GM12864 (cell line): Measurements from ENCODE around the gene CCDC3.

ENCODE experiments used
- DNase-seq: peaks from one replicate; pipeline ENCODE4 v3.0.0-alpha.2; 2011; ENCODE audit warnings: low read depth
- H3K4me3 ChIP-seq: 2 replicates; pipeline ENCODE4 v1.5.1; 2011; ENCODE audit warnings: mild to moderate bottlenecking, low read depth, low read length, control low read depth
- TF ChIP-seq, protein P1 (sequence below): IDR thresholded peaks from 2 replicates; pipeline ENCODE4 v1.5.1; 2011; ENCODE audit warnings: low read depth, mild to moderate bottlenecking, moderate library complexity, low read length, control low read depth, inconsistent platforms; ENCODE audit errors: missing control alignments

CCDC3 gene

GRCh38 chr10:12957081-12957480 lies 44.4 kb downstream of the CCDC3 start:
- no peak for DNase-seq
- H3K4me3 ChIP-seq, result no peak overlapping the region
- TF ChIP-seq, protein P1, sequence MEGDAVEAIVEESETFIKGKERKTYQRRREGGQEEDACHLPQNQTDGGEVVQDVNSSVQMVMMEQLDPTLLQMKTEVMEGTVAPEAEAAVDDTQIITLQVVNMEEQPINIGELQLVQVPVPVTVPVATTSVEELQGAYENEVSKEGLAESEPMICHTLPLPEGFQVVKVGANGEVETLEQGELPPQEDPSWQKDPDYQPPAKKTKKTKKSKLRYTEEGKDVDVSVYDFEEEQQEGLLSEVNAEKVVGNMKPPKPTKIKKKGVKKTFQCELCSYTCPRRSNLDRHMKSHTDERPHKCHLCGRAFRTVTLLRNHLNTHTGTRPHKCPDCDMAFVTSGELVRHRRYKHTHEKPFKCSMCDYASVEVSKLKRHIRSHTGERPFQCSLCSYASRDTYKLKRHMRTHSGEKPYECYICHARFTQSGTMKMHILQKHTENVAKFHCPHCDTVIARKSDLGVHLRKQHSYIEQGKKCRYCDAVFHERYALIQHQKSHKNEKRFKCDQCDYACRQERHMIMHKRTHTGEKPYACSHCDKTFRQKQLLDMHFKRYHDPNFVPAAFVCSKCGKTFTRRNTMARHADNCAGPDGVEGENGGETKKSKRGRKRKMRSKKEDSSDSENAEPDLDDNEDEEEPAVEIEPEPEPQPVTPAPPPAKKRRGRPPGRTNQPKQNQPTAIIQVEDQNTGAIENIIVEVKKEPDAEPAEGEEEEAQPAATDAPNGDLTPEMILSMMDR, result no peak

GRCh38 chr10:12954866-12955265 lies 46.6 kb downstream of the CCDC3 start:
- H3K4me3 ChIP-seq, result no peak overlapping the region
- no peak for DNase-seq
- TF ChIP-seq, protein P1, result no peak

DNA sequence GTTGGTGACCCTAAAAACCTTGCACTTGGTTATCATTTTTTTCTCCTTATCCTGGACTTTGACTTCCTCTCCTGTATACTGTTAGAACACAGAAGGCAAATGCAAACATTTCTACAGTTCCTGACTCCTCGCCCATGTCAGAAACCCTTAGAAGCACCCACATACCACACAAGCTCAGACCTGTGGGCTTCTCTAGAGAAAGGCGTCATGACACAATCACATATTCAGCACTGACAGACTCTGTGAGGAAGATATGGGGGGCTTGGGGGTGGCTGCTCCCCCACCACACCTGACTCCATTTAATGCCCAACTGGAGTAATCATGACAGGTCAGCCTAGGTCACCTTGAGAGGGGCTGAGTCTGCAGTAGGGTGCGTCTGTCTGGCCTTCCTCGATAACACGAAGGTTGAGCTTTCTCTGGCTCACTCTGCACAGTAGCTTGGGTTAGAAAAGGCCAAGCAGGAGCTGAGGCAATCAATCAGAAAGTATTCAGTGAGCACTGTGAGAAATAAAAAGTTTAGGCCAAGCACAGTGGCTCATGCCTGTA lies 50.9 kb downstream of the CCDC3 start:
- DNase-seq, result no peak
- TF ChIP-seq, protein P1, result no peak

GRCh38 chr10:12949248-12949647 lies 52.3 kb downstream of the CCDC3 start:
- no peak overlapping the region for H3K4me3 ChIP-seq

More for the DNA sequence above, 50.9 kb downstream of the CCDC3 start:
- H3K4me3 ChIP-seq, result no peak overlapping the region

DNA sequence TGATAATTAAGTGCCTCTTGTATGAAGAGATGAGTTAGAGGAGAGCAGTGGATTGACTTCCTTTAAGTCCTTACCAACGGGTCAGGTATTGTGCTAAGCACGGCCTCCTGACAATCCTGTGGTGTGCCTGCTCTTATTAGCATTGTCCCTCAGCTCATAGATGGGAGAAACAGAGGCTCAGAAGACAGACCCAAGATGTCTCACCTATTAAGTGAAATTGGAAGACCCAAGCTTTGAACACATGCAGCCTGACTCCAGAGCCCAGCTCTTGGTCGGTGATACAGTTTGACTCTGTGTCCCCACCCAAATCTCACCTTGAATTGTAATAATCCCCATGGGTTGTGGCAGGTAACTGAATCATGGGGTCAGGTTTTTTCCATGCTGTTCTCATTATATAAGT lies 53.8 kb downstream of the CCDC3 start:
- no peak overlapping the region for H3K4me3 ChIP-seq
- DNase-seq, result no peak
- TF ChIP-seq, protein P1, result no peak

More at GRCh38 chr10:12949248-12949647, 52.3 kb downstream of the CCDC3 start:
- TF ChIP-seq, protein P1, result peak; percentile 18
- no peak for DNase-seq

DNA sequence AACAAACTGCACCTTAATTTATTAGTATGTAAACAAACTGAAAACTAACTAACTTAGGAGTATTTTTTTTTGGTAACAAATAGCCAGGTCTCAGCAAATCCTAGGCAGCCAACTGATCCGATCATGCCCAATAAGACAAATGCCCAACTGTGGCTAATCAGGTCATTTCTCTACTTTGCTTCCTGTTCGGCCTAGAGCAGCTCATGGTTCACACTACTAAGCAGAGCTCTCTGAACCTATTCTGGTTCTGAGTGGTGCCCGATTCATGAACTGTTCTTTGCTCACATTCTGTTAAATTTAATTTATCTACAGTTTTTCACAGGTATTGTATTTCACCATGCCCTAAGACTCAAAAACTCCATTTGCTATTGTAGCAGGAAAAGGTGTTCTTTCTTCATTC lies 55.1 kb downstream of the CCDC3 start:
- no peak for DNase-seq
- TF ChIP-seq, protein P1, result no peak
- no peak overlapping the region for H3K4me3 ChIP-seq

DNA sequence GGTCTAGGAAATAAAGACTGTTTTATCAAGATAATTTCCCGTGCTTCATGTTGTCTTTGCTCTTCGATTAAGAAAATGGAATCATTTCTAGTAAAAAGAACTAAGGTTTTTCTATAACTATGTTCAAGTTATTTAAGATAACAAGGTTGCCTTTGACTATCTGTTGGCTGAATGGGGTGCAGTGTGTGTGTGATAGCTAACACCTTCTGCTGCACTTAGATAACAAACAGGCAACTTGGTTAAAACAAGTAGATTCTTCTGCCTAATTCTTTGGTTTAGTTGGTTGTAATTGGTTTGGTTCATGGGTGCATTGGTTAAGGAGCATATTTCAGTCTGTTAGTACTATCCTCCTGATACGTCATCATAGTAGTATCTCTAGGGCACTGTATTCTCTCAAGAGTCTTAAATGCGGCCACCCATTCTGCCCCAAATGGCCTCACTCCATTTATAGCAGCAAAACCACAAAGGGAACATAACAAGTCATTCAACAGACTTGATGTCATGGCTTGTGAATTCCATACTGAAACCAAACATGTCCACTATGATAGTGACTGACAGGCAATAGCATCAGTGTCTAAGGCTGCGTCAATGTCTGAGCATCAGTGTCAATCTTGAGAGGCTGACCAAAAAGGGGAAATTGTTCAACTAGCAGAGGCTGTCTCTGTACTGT lies 55.7 kb downstream of the CCDC3 start:
- H3K4me3 ChIP-seq, result no peak overlapping the region
- TF ChIP-seq, protein P1, result no peak
- peak; percentile 2 for DNase-seq
